ENCODE data around the gene ACSL4.

ACSL4 gene

GRCh38 chrX:109601486-109601885, 131.6 kb downstream of the ACSL4 start:
- DNase-seq (ENCODE audit: low spot score) = no peak

GRCh38 chrX:109600237-109600651, 132.8 kb downstream of the ACSL4 start:
- DNase-seq (ENCODE audit: low spot score) = no peak

GRCh38 chrX:109596015-109596414, 137.0 kb downstream of the ACSL4 start:
- DNase-seq (ENCODE audit: low spot score) = no peak

All from cerebellar cortex (tissue), 1 donor.